PFSK-1 (cell line): ENCODE data around the gene MYL7.

Experiments
- FOXP2 ChIP-seq: optimal IDR thresholded peaks from 2 replicates; pipeline ENCODE3; 2011; ENCODE audit warnings: borderline replicate concordance, control low read depth, inconsistent platforms; ENCODE audit not compliant: insufficient read depth; ENCODE audit errors: extremely low read length, extremely low read depth
- POLR2AphosphoS5 ChIP-seq: IDR thresholded peaks from 2 replicates; pipeline ENCODE4 v1.6.1; 2012; ENCODE audit warnings: low read depth, mild to moderate bottlenecking, control low read depth, low read length, moderate library complexity
- REST ChIP-seq, 2 experiments: IDR thresholded peaks; 2 replicates each; pipeline versions ENCODE4 v1.6.1 to v1.8.0; 2011 to 2012; ENCODE audit warnings: low read depth in 2 of 2, low read length in 2 of 2, control low read depth in 1 of 2, inconsistent platforms in 1 of 2, mild to moderate bottlenecking in 1 of 2, moderate library complexity in 1 of 2; ENCODE audit not compliant: insufficient read depth in 1 of 2
- SIN3A ChIP-seq: IDR thresholded peaks from 2 replicates; pipeline ENCODE4 v1.6.1; 2012; ENCODE audit warnings: mild to moderate bottlenecking, low read length, moderate library complexity, borderline replicate concordance; ENCODE audit not compliant: insufficient read depth
- TAF1 ChIP-seq: IDR thresholded peaks from 2 replicates; pipeline ENCODE4 v1.6.1; 2012; ENCODE audit warnings: low read length, control low read depth, borderline replicate concordance; ENCODE audit not compliant: insufficient read depth

- no peak for TF ChIP-seq SIN3A
- no peak for TF ChIP-seq POLR2AphosphoS5
- no peak for TF ChIP-seq TAF1
- no peak for TF ChIP-seq REST (IDR thresholded peaks at IDR 0.05; ENCODE audit: insufficient read depth in 1 of 2, low read depth in 2 of 2, low read length in 2 of 2)
- no peak for TF ChIP-seq FOXP2
Observed at GRCh38 chr7:44163591-44163990, 22.5 kb upstream of the MYL7 start.
